ENCODE measurements around the gene EXOC3L2. TPM values are rescaled to one million over a fixed set of nuclear protein-coding genes. Genes with fewer than 3 reads are reported as not detected.

Gene EXOC3L2
- total RNA-seq, 3 donors from 2014 or later = 0.70 to 1.4 (median 1.2) TPM

GRCh38 chr19:45171211-45171623, 74.0 kb downstream of the EXOC3L2 start:
- intact Hi-C loops (cut with DNase I, micrococcal nuclease) = no loop called here
- ATAC-seq = peak; percentile 40
- Histone ChIP-seq H3K9me3 (no peaks in the 10 kb centered on the region), H3K4me3 (no peak overlapping the region), H3K4me1 (ENCODE audit: low read depth) (peaks cover 6% of the 10 kb centered on the region), H3K36me3 (ENCODE audit: low read depth) (no peaks in the 10 kb centered on the region)
- TF ChIP-seq, protein P1, sequence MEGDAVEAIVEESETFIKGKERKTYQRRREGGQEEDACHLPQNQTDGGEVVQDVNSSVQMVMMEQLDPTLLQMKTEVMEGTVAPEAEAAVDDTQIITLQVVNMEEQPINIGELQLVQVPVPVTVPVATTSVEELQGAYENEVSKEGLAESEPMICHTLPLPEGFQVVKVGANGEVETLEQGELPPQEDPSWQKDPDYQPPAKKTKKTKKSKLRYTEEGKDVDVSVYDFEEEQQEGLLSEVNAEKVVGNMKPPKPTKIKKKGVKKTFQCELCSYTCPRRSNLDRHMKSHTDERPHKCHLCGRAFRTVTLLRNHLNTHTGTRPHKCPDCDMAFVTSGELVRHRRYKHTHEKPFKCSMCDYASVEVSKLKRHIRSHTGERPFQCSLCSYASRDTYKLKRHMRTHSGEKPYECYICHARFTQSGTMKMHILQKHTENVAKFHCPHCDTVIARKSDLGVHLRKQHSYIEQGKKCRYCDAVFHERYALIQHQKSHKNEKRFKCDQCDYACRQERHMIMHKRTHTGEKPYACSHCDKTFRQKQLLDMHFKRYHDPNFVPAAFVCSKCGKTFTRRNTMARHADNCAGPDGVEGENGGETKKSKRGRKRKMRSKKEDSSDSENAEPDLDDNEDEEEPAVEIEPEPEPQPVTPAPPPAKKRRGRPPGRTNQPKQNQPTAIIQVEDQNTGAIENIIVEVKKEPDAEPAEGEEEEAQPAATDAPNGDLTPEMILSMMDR (IDR thresholded peaks at IDR 0.05) = no peak
- DNase-seq = no peak

DNA sequence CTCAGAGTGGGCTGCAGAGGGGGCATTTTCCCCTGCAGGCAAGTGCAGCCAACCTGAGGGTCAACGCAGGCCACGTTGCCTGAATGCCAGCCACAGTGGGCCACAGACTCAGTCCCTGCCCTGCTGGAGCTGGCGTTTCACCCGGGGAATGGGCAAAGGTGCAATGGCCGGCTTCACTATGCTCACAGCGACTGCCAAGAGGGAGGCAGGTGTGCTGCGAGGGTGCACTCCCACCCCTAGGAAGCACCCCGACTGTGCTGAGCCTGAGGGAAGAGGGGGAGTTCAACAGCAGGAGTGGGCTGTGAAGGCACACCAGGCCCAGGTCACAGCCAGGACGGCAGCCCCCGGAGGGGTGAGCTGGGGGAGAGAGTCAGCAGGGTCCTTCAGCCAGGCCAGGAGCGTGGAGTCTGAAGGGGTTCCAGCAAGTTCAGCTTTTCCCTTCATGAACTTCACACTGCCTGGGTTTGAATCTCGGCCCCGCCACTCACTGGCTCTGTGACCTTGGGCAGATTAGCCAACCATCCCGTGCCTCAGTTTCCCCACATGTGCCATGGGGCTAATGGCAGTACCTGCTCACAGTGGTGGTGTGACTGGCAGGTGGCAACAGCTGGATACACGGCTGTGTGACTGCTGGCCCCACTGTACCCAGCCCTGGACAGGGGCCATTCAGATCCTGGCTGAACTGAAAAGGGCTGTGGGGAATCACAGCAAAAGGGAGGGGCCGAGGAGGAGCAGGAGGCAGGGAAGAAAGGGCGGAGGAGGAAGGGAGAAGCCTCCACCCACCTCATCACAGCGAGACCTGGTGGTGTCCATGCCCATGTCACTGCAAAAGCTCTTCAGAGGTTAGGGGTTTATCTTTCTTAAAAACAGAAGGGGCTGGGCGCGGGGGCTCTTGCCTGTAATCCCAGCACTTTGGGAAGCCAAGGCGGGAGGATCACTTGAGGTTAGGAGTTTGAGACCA, 74.8 kb downstream of the EXOC3L2 start:
- ATAC-seq (peak; percentile 42), DNase-seq (no peak)
- no peaks in the 10 kb centered on the region for H3K9me3 ChIP-seq
- no peak overlapping the region for H3K4me3 ChIP-seq
- intact Hi-C loops (cut with DNase I, micrococcal nuclease) = no loop called here
- TF ChIP-seq, protein P1 (IDR thresholded peaks at IDR 0.05) = no peak
- H3K36me3 ChIP-seq (ENCODE audit: low read depth) = no peaks in the 10 kb centered on the region
- peaks cover 6% of the 10 kb centered on the region for H3K4me1 ChIP-seq (ENCODE audit: low read depth)

GRCh38 chr19:45169602-45170001, 75.6 kb downstream of the EXOC3L2 start:
- no peak for DNase-seq
- intact Hi-C loops (cut with DNase I, micrococcal nuclease) = no loop called here
- ATAC-seq = no peak
- TF ChIP-seq, protein P1 (IDR thresholded peaks at IDR 0.05) = no peak
- Histone ChIP-seq H3K9me3 (no peaks in the 10 kb centered on the region), H3K4me3 (no peak overlapping the region), H3K36me3 (ENCODE audit: low read depth) (no peaks in the 10 kb centered on the region), H3K4me1 (ENCODE audit: low read depth) (peaks cover 11% of the 10 kb centered on the region)

DNA sequence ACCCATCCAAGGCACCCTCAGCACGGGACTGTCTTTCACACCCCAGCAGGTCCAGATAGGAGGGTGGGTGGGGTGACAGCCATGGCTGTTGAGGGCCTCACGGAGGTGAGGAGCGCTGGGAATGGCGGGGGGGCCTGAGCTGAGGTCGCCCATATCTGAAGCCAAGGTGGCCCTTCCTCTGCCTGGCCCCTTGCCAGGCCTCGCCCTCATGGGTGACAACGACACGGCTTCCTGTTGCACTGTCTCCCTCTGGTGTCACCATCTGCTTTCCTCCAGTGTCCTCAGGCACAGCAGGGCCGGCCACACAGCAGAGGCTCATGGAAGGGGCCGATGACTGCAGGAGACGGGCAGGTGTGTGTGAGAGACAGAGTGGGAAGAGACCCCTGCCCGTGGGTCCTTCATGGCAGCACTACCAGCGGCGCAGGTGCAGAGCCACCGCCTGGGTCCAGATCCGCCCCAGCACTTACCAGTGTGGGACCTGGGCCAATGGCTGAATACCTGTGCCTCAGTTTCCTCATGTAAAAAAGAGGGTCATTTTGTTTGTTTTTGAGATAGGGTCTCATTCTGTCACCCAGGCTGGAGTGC, 76.3 kb downstream of the EXOC3L2 start:
- Histone ChIP-seq H3K9me3 (no peaks in the 10 kb centered on the region), H3K4me1 (ENCODE audit: low read depth) (peaks cover 14% of the 10 kb centered on the region), H3K4me3 (no peak overlapping the region), H3K36me3 (ENCODE audit: low read depth) (no peaks in the 10 kb centered on the region)
- TF ChIP-seq, protein P1 (IDR thresholded peaks at IDR 0.05) = no peak
- ATAC-seq (peak; percentile 4), DNase-seq (no peak)
- intact Hi-C loops (cut with DNase I, micrococcal nuclease) = no loop called here

- no peaks in the 10 kb centered on the region for H3K9me3 ChIP-seq
- ATAC-seq (no peak), DNase-seq (no peak)
- peaks cover 14% of the 10 kb centered on the region for H3K4me1 ChIP-seq (ENCODE audit: low read depth)
- intact Hi-C loops (cut with DNase I, micrococcal nuclease) = no loop called here
- no peak overlapping the region for H3K4me3 ChIP-seq
- no peaks in the 10 kb centered on the region for H3K36me3 ChIP-seq (ENCODE audit: low read depth)
- TF ChIP-seq, protein P1 (IDR thresholded peaks at IDR 0.05) = no peak
These were observed 78.4 kb downstream of the EXOC3L2 start for GRCh38 chr19:45166723-45167252.

Measured in mucosa of descending colon (tissue), 3 donors.